Loucy (cell line): ENCODE measurements around the gene KAZALD1.

ENCODE experiments used
- H2AFZ ChIP-seq: fragments of 200-600 bp; sonication (generic); 2 replicates; pipeline ENCODE4 v1.6.0; 2016; ENCODE audit warnings: antibody characterized with exemption, mild to moderate bottlenecking, low read length, moderate library complexity
- H3F3A ChIP-seq: fragments of 200-600 bp; 2 replicates; pipeline ENCODE4 v1.6.0; 2016; ENCODE audit warnings: antibody characterized with exemption, low read depth, mild to moderate bottlenecking
- H3K27me3 ChIP-seq: fragments of 200-600 bp; sonication (generic); 2 replicates; pipeline ENCODE4 v1.6.1; 2014; ENCODE audit warnings: low read length, mild to moderate bottlenecking; ENCODE audit not compliant: insufficient read depth, poor library complexity, severe bottlenecking
- H3K36me3 ChIP-seq: fragments of 200-600 bp; sonication (generic); 2 replicates; pipeline ENCODE4 v1.6.1; 2016; ENCODE audit warnings: low read length; ENCODE audit not compliant: insufficient read depth
- H3K4me1 ChIP-seq: fragments of 200-600 bp; sonication (generic); 2 replicates; pipeline ENCODE4 v1.5.1; 2014; ENCODE audit warnings: low read length, mild to moderate bottlenecking; ENCODE audit not compliant: insufficient read depth, poor library complexity, severe bottlenecking
- H3K4me2 ChIP-seq: fragments of 200-600 bp; sonication (generic); 2 replicates; pipeline ENCODE4 v1.6.0; 2014; ENCODE audit warnings: antibody characterized with exemption, low read length, low read depth, mild to moderate bottlenecking; ENCODE audit not compliant: poor library complexity, severe bottlenecking
- H3K4me3 ChIP-seq: fragments of 200-600 bp; sonication (generic); 2 replicates; pipeline ENCODE4 v1.5.1; 2014; ENCODE audit warnings: low read length, mild to moderate bottlenecking, mixed read lengths; ENCODE audit not compliant: poor library complexity, severe bottlenecking
- H3K79me2 ChIP-seq: fragments of 200-600 bp; sonication (generic); 2 replicates; pipeline ENCODE4 v1.6.1; 2014; ENCODE audit warnings: low read length; ENCODE audit not compliant: insufficient read depth
- H3K9ac ChIP-seq: fragments of 200-600 bp; sonication (generic); 2 replicates; pipeline ENCODE4 v1.6.0; 2014; ENCODE audit warnings: mild to moderate bottlenecking, low read depth, low read length, moderate library complexity; ENCODE audit not compliant: poor library complexity, severe bottlenecking
- H3K9me2 ChIP-seq: fragments of 200-600 bp; sonication (generic); replicated peaks from 2 replicates; pipeline ENCODE4 v1.6.1; 2016; ENCODE audit warnings: low read depth, low read length, mixed read lengths
- H3K9me3 ChIP-seq: fragments of 200-600 bp; sonication (generic); 2 replicates; pipeline ENCODE4 v1.6.1; 2014; ENCODE audit warnings: mild to moderate bottlenecking, antibody characterized with exemption, low read length, low read depth; ENCODE audit not compliant: insufficient read depth
- H4K20me1 ChIP-seq: fragments of 200-600 bp; sonication (generic); 2 replicates; pipeline ENCODE4 v1.6.0; 2014; ENCODE audit warnings: antibody characterized with exemption, low read length, mild to moderate bottlenecking; ENCODE audit not compliant: insufficient read depth, poor library complexity, severe bottlenecking
- CTCF ChIP-seq: fragments of 200-600 bp; sonication (generic); conservative IDR thresholded peaks from 2 replicates; pipeline ENCODE4 v1.5.1; 2014; ENCODE audit warnings: mild to moderate bottlenecking, antibody characterized with exemption, low read length
- EZH2phosphoT487 ChIP-seq: fragments of 200-600 bp; IDR thresholded peaks from 2 replicates; pipeline ENCODE4 v1.6.1; 2018; ENCODE audit warnings: antibody characterized with exemption, mild to moderate bottlenecking, moderate library complexity, borderline replicate concordance

KAZALD1 gene

GRCh38 chr10:101021692-101022251 lies 40.0 kb upstream of the KAZALD1 start:
- Histone ChIP-seq H3K9me3 (no peaks in the 10 kb centered on the region), H3F3A (no peaks in the 10 kb centered on the region; the same call in 1 of the 2 replicates), H4K20me1 (no peaks in the 10 kb centered on the region), H3K9me2 (no peaks in the 10 kb centered on the region), H3K79me2 (no peaks in the 10 kb centered on the region), H3K9ac (no peak overlapping the region), H3K4me1 (no peaks in the 10 kb centered on the region), H3K36me3 (no peaks in the 10 kb centered on the region), H3K4me3 (no peak overlapping the region), H3K27me3 (no peaks in the 10 kb centered on the region), H3K4me2 (no peak overlapping the region), H2AFZ (no peak overlapping the region)
- TF ChIP-seq CTCF, result no peak
- TF ChIP-seq EZH2phosphoT487, result no peak

- Histone ChIP-seq H3K9me3 (no peaks in the 10 kb centered on the region), H4K20me1 (no peaks in the 10 kb centered on the region), H3K9ac (no peak overlapping the region), H2AFZ (no peak overlapping the region), H3F3A (no peaks in the 10 kb centered on the region; the same call in 1 of the 2 replicates), H3K36me3 (no peaks in the 10 kb centered on the region), H3K9me2 (no peaks in the 10 kb centered on the region), H3K27me3 (no peaks in the 10 kb centered on the region), H3K4me3 (no peak overlapping the region), H3K4me1 (no peaks in the 10 kb centered on the region), H3K79me2 (no peaks in the 10 kb centered on the region), H3K4me2 (no peak overlapping the region)
- TF ChIP-seq EZH2phosphoT487 (no peak), CTCF (no peak)
Observed at GRCh38 chr10:101022967-101023705, 38.7 kb upstream of the KAZALD1 start.

- H3K4me2 ChIP-seq, result no peak overlapping the region
- H3K4me1 ChIP-seq, result peaks cover 11% of the 10 kb centered on the region
Observed at GRCh38 chr10:101027106-101027720, 34.6 kb upstream of the KAZALD1 start.

More at GRCh38 chr10:101027106-101027720, 34.6 kb upstream of the KAZALD1 start:
- H3K4me3 ChIP-seq, result no peak overlapping the region
- H2AFZ ChIP-seq, result no peak overlapping the region
- no peaks in the 10 kb centered on the region for H3K9me2 ChIP-seq
- no peaks in the 10 kb centered on the region for H3K9me3 ChIP-seq
- H4K20me1 ChIP-seq, result no peaks in the 10 kb centered on the region
- no peaks in the 10 kb centered on the region for H3K36me3 ChIP-seq
- no peaks in the 10 kb centered on the region for H3F3A ChIP-seq
- TF ChIP-seq EZH2phosphoT487 (no peak), CTCF (no peak)
- H3K79me2 ChIP-seq, result no peaks in the 10 kb centered on the region
- H3K27me3 ChIP-seq, result no peaks in the 10 kb centered on the region
- H3K9ac ChIP-seq, result no peak overlapping the region
